SK-N-SH treated with all-trans-retinoic acid at 6 μM for 48 hours (cell line): ENCODE results near the gene FARS2.

Experiments used
- ARNTL ChIP-seq: fragments of 450-650 bp; formaldehyde crosslinking; IDR thresholded peaks from 2 replicates; pipeline ENCODE4 v1.5.0; 2020; ENCODE audit warnings: low read depth, mild to moderate bottlenecking, moderate library complexity, borderline replicate concordance
- CSDC2 ChIP-seq: fragments of 250-450 bp; sonication (Bioruptor Pico); IDR thresholded peaks from 2 replicates; pipeline ENCODE4 v1.5.0; 2020; ENCODE audit warnings: mild to moderate bottlenecking, moderate library complexity
- OSR1 ChIP-seq: fragments of 250-450 bp; sonication (Bioruptor Pico); IDR thresholded peaks from 2 replicates; pipeline ENCODE4 v1.8.0; 2022; ENCODE audit warnings: moderate library complexity, mild to moderate bottlenecking, inconsistent platforms
- RARB ChIP-seq: fragments of 250-450 bp; sonication (Bioruptor Pico); IDR thresholded peaks from 2 replicates; pipeline ENCODE4 v1.8.0; 2021; ENCODE audit warnings: mild to moderate bottlenecking, moderate library complexity
- TOX ChIP-seq: fragments of 250-450 bp; sonication (Bioruptor Pico); IDR thresholded peaks from 2 replicates; pipeline ENCODE4 v1.8.0; 2021; ENCODE audit warnings: mild to moderate bottlenecking, moderate library complexity, borderline replicate concordance
- ZFP30 ChIP-seq: fragments of 450-650 bp; formaldehyde crosslinking; IDR thresholded peaks from 2 replicates; pipeline ENCODE4 v1.5.0; 2022; ENCODE audit warnings: mild to moderate bottlenecking, moderate library complexity

DNA sequence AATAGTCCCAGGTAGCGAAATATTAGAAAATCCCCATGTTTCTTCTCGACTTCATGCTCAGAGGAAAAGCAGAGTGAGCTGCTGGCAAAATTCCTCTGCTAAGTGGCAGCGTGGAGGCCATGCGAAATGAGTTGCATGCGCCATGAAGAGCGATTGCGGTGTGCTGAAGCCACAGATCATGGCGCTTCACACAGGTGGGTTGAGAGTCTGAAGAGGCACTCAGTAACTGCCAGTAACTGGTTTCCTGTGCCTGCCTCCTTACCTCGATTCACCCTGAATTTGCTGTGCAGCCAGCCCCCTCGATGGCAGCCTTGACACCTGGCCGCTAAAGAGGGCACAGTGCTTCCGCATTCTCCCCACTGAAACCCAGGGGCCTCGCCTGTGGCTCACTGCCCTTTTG is 443.9 kb downstream of the FARS2 start:
- TF ChIP-seq RARB (CRISPR knock-in tag) (no peak), TOX (CRISPR knock-in tag) (no peak), ZFP30 (no peak), ARNTL (no peak), CSDC2 (no peak), OSR1 (CRISPR knock-in tag) (no peak)
